ENCODE measurements around the gene SUSD4.

DNA sequence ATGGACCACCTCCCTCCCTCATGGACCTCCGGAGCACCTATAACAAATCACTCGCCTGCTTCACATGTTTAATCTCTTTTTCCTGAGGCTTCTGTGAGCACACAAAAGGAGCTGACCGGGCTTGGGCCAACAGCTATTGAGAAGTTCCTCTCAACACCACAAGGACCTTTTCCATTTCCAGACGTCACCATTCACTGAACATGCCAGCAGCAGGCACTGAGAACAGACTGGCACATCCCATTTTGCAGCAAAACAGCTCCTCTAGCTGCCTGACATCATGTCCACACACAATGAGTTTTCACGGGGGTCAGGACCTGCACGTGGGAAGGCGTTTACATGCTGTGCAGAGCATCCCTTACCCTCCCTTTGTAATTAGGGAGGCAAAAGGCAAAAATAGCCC lies 11.0 kb downstream of the SUSD4 start:
- TF ChIP-seq, protein P1, sequence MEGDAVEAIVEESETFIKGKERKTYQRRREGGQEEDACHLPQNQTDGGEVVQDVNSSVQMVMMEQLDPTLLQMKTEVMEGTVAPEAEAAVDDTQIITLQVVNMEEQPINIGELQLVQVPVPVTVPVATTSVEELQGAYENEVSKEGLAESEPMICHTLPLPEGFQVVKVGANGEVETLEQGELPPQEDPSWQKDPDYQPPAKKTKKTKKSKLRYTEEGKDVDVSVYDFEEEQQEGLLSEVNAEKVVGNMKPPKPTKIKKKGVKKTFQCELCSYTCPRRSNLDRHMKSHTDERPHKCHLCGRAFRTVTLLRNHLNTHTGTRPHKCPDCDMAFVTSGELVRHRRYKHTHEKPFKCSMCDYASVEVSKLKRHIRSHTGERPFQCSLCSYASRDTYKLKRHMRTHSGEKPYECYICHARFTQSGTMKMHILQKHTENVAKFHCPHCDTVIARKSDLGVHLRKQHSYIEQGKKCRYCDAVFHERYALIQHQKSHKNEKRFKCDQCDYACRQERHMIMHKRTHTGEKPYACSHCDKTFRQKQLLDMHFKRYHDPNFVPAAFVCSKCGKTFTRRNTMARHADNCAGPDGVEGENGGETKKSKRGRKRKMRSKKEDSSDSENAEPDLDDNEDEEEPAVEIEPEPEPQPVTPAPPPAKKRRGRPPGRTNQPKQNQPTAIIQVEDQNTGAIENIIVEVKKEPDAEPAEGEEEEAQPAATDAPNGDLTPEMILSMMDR (conservative IDR thresholded peaks at IDR 0.05 in 1 of 2, IDR thresholded peaks at IDR 0.05 in 1 of 2; ENCODE audit: extremely low read depth in 1 of 2, insufficient read depth in 1 of 2, low read depth in 1 of 2, low read length in 2 of 2), result no peak
- no peak for TF ChIP-seq EZH2 (IDR thresholded peaks at IDR 0.05; ENCODE audit: borderline replicate concordance, low read length)
